HG02763 (cell line): ENCODE data around the gene AGBL1.
"Not testable (repeated sequence)": the region's sequence is repeated elsewhere in the genome, so short reads cannot be mapped to it uniquely, and the experiment has no call there.

ENCODE experiments used
- ATAC-seq: cut with Tn5 transposase; IDR thresholded peaks from one replicate; pipeline ENCODE4 v1.9.1; 2021; ENCODE audit warnings: mild to moderate bottlenecking, moderate library complexity; ENCODE audit not compliant: unreplicated experiment

The AGBL1 gene

GRCh38 chr15:86493884-86494283 lies 414.2 kb downstream of the AGBL1 start:
- ATAC-seq: no peak

- no peak for ATAC-seq
Measured at GRCh38 chr15:86494475-86494874, 414.8 kb downstream of the AGBL1 start.

GRCh38 chr15:86502301-86502700 lies 422.6 kb downstream of the AGBL1 start:
- no peak for ATAC-seq

- no peak for ATAC-seq
Measured at GRCh38 chr15:86505951-86506350, 426.3 kb downstream of the AGBL1 start.

GRCh38 chr15:86506401-86506800 lies 426.7 kb downstream of the AGBL1 start:
- ATAC-seq: no peak

- no peak for ATAC-seq
Measured at GRCh38 chr15:86515625-86516024, 436.0 kb downstream of the AGBL1 start.

GRCh38 chr15:86522721-86523120 lies 443.1 kb downstream of the AGBL1 start:
- ATAC-seq: no peak

- no peak for ATAC-seq
Measured at GRCh38 chr15:86526938-86527690, 447.4 kb downstream of the AGBL1 start.

GRCh38 chr15:86528094-86528493 lies 448.4 kb downstream of the AGBL1 start:
- not testable (repeated sequence) for ATAC-seq

GRCh38 chr15:86538141-86538540 lies 458.5 kb downstream of the AGBL1 start:
- no peak for ATAC-seq

GRCh38 chr15:86540840-86541467 lies 461.3 kb downstream of the AGBL1 start:
- no peak for ATAC-seq

GRCh38 chr15:86541540-86541939 lies 461.9 kb downstream of the AGBL1 start:
- ATAC-seq: no peak

GRCh38 chr15:86550075-86550474 lies 470.4 kb downstream of the AGBL1 start:
- ATAC-seq: no peak

GRCh38 chr15:86553108-86553507 lies 473.4 kb downstream of the AGBL1 start:
- no peak for ATAC-seq

GRCh38 chr15:86555098-86555497 lies 475.4 kb downstream of the AGBL1 start:
- no peak for ATAC-seq

GRCh38 chr15:86555939-86556338 lies 476.3 kb downstream of the AGBL1 start:
- no peak for ATAC-seq

GRCh38 chr15:86556396-86557017 lies 476.8 kb downstream of the AGBL1 start:
- no peak for ATAC-seq

- ATAC-seq: no peak
Measured at GRCh38 chr15:86557018-86557550, 477.4 kb downstream of the AGBL1 start.

GRCh38 chr15:86558252-86558651 lies 478.6 kb downstream of the AGBL1 start:
- ATAC-seq: no peak

- no peak for ATAC-seq
Measured at GRCh38 chr15:86558686-86559085, 479.0 kb downstream of the AGBL1 start.

GRCh38 chr15:86568378-86568777 lies 488.7 kb downstream of the AGBL1 start:
- no peak for ATAC-seq

- no peak for ATAC-seq
Measured at GRCh38 chr15:86570738-86571137, 491.1 kb downstream of the AGBL1 start.
